ENCODE measurements around the gene BCL2L2. TPM values are rescaled to one million over a fixed set of nuclear protein-coding genes. Genes with fewer than 3 reads are reported as not detected.

Gene BCL2L2
- total and polyA plus RNA-seq, 4 donors = 4.7 to 28.0 (median 12.7) TPM

GRCh38 chr14:23354990-23355389 lies 48.4 kb downstream of the BCL2L2 start:
- DNase-seq (ENCODE audit: low spot score) = no peak
- no peaks in the 10 kb centered on the region for H3K9me3 ChIP-seq (ENCODE audit: control insufficient read depth in 4 of 4, low read length in 3 of 4)
- TF ChIP-seq JUND (IDR thresholded peaks at IDR 0.05) = no peak
- no peak for TF ChIP-seq NR2F2 (IDR thresholded peaks at IDR 0.05)
- H3K27me3 ChIP-seq (ENCODE audit: control insufficient read depth in 4 of 4, insufficient read depth in 4 of 4, low read length in 3 of 4) = peaks cover 0 to 11% (median 2%) of the 10 kb centered on the region in 4 donors
- peaks cover 4 to 11% (median 8%) of the 10 kb centered on the region in 4 donors for H3K4me1 ChIP-seq (ENCODE audit: control insufficient read depth in 4 of 4, insufficient read depth in 4 of 4, low read length in 3 of 4)
- H3K36me3 ChIP-seq (ENCODE audit: control insufficient read depth in 4 of 4, insufficient read depth in 3 of 4, low read depth in 1 of 4, low read length in 3 of 4) = no peaks in the 10 kb centered on the region
- no peak overlapping the region for H3K4me3 ChIP-seq (ENCODE audit: low read depth in 1 of 3, low read length in 3 of 3)
- WGBS = 81% methylated on average over 6 of the region's 6 CpGs
- H3K9ac ChIP-seq (ENCODE audit: low read depth in 1 of 2, low read length in 2 of 2) = no peak overlapping the region
- no peak overlapping the region for H3K27ac ChIP-seq (ENCODE audit: low read depth in 1 of 2, low read length in 2 of 2)

- Histone ChIP-seq H3K27ac (ENCODE audit: low read depth in 1 of 2, low read length in 2 of 2) (no peak overlapping the region), H3K27me3 (ENCODE audit: control insufficient read depth in 4 of 4, insufficient read depth in 4 of 4, low read length in 3 of 4) (peaks cover 0 to 11% (median 2%) of the 10 kb centered on the region in 4 donors), H3K4me3 (ENCODE audit: low read depth in 1 of 3, low read length in 3 of 3) (no peak overlapping the region), H3K36me3 (ENCODE audit: control insufficient read depth in 4 of 4, insufficient read depth in 3 of 4, low read depth in 1 of 4, low read length in 3 of 4) (no peaks in the 10 kb centered on the region), H3K9me3 (ENCODE audit: control insufficient read depth in 4 of 4, low read length in 3 of 4) (no peaks in the 10 kb centered on the region), H3K4me1 (ENCODE audit: control insufficient read depth in 4 of 4, insufficient read depth in 4 of 4, low read length in 3 of 4) (peaks cover 4 to 11% (median 8%) of the 10 kb centered on the region in 4 donors), H3K9ac (ENCODE audit: low read depth in 1 of 2, low read length in 2 of 2) (no peak overlapping the region)
- TF ChIP-seq CTCF (IDR thresholded peaks at IDR 0.05; ENCODE audit: low read depth, low read length, missing input control) (no peak), RAD21 (IDR thresholded peaks at IDR 0.05) (no peak), GABPA (IDR thresholded peaks at IDR 0.05 in 1 of 2, conservative IDR thresholded peaks at IDR 0.05 in 1 of 2) (no peak), FOXA1 (IDR thresholded peaks at IDR 0.05) (no peak), HNF4A (conservative IDR thresholded peaks at IDR 0.05) (no peak), ATF3 (IDR thresholded peaks at IDR 0.05) (no peak), MAX (IDR thresholded peaks at IDR 0.05) (no peak), HNF4G (IDR thresholded peaks at IDR 0.05) (no peak), FOXA2 (IDR thresholded peaks at IDR 0.05) (no peak), NR2F2 (IDR thresholded peaks at IDR 0.05) (no peak), TAF1 (conservative IDR thresholded peaks at IDR 0.05) (no peak), RXRA (IDR thresholded peaks at IDR 0.05) (no peak)
- 88% methylated on average over 6 of the region's 6 CpGs for WGBS
- no peak for DNase-seq (ENCODE audit: low spot score)
These were observed 49.3 kb downstream of the BCL2L2 start for GRCh38 chr14:23355871-23356435.

GRCh38 chr14:23356662-23357061 lies 50.0 kb downstream of the BCL2L2 start:
- H3K9ac ChIP-seq (ENCODE audit: low read depth in 1 of 2, low read length in 2 of 2) = no peak overlapping the region
- H3K36me3 ChIP-seq (ENCODE audit: control insufficient read depth in 4 of 4, insufficient read depth in 3 of 4, low read depth in 1 of 4, low read length in 3 of 4) = no peaks in the 10 kb centered on the region
- H3K27ac ChIP-seq (ENCODE audit: low read depth in 1 of 2, low read length in 2 of 2) = no peak overlapping the region
- peaks cover 4 to 11% (median 8%) of the 10 kb centered on the region in 4 donors for H3K4me1 ChIP-seq (ENCODE audit: control insufficient read depth in 4 of 4, insufficient read depth in 4 of 4, low read length in 3 of 4)
- 98% methylated on average over 4 of the region's 4 CpGs for WGBS
- H3K27me3 ChIP-seq (ENCODE audit: control insufficient read depth in 4 of 4, insufficient read depth in 4 of 4, low read length in 3 of 4) = peaks cover 0 to 11% (median 2%) of the 10 kb centered on the region in 4 donors
- no peak overlapping the region for H3K4me3 ChIP-seq (ENCODE audit: low read depth in 1 of 3, low read length in 3 of 3)
- no peaks in the 10 kb centered on the region for H3K9me3 ChIP-seq (ENCODE audit: control insufficient read depth in 4 of 4, low read length in 3 of 4)
- DNase-seq (ENCODE audit: low spot score) = no peak
- TF ChIP-seq FOXA1 (IDR thresholded peaks at IDR 0.05) (no peak), RAD21 (IDR thresholded peaks at IDR 0.05) (no peak), FOXA2 (IDR thresholded peaks at IDR 0.05) (no peak), ATF3 (IDR thresholded peaks at IDR 0.05) (no peak), MAX (IDR thresholded peaks at IDR 0.05) (no peak), REST (IDR thresholded peaks at IDR 0.05) (no peak), SP1 (IDR thresholded peaks at IDR 0.05) (no peak), RXRA (IDR thresholded peaks at IDR 0.05) (no peak), HNF4A (conservative IDR thresholded peaks at IDR 0.05) (no peak), EGR1 (IDR thresholded peaks at IDR 0.05; ENCODE audit: low read depth in 2 of 2) (no peak), GABPA (IDR thresholded peaks at IDR 0.05 in 1 of 2, conservative IDR thresholded peaks at IDR 0.05 in 1 of 2) (no peak), HNF4G (IDR thresholded peaks at IDR 0.05) (no peak), CTCF (IDR thresholded peaks at IDR 0.05; ENCODE audit: low read depth, low read length, missing input control) (no peak), YY1 (IDR thresholded peaks at IDR 0.05) (no peak), TAF1 (conservative IDR thresholded peaks at IDR 0.05) (no peak), JUND (IDR thresholded peaks at IDR 0.05) (no peak), NR2F2 (IDR thresholded peaks at IDR 0.05) (no peak)
